Activated CD8-positive, alpha-beta memory T cell treated with anti-CD3 and anti-CD28 coated beads, Interleukin-2, amount 50 U/mL, for 24 hours (primary cell): ENCODE data around the gene CYP4F22.
"Not testable (repeated sequence)": the region's sequence is repeated elsewhere in the genome, so short reads cannot be mapped to it uniquely, and the experiment has no call there.

Experiments
- DNase-seq: peaks from one replicate; pipeline ENCODE4 v3.0.0-alpha.2; 2020; ENCODE audit errors: extremely low read depth

Gene CYP4F22

DNA sequence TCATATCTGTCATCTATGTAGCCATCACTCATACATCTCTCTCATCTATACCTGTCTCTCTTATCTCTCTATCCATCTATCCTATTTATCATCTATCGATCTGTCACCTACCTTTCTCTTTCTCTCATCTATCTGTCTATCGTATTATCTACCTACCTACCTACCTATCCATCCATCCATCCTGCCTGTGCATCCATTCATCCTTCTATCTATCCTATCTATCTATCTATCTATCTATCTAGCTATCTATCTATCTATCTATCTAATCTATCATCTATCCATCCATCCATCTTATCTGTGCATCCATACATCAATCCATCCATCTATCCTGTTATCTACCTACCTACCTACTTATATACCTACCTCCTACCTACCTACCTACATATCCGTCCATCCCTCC is 62.1 kb downstream of the CYP4F22 start:
- no peak for DNase-seq

DNA sequence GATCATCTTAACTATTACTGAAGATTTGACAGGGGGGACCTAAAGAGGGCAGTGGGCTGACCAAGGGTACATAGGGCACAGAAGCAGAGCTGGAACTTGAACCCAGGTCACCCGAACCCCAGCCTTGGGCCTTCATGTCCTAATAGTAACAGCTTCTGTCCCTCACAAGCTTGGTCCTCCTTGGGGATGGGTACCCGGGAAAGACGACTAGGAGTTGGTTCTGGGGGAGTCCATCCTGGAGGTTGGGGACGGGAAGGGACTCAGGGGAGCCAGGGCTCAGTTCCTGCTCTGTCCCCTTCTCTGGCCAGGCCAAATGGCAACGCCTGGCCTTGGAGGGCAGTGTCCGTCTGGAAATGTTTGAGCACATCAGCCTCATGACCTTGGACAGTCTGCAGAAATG is 67.1 kb downstream of the CYP4F22 start:
- DNase-seq: no peak

DNA sequence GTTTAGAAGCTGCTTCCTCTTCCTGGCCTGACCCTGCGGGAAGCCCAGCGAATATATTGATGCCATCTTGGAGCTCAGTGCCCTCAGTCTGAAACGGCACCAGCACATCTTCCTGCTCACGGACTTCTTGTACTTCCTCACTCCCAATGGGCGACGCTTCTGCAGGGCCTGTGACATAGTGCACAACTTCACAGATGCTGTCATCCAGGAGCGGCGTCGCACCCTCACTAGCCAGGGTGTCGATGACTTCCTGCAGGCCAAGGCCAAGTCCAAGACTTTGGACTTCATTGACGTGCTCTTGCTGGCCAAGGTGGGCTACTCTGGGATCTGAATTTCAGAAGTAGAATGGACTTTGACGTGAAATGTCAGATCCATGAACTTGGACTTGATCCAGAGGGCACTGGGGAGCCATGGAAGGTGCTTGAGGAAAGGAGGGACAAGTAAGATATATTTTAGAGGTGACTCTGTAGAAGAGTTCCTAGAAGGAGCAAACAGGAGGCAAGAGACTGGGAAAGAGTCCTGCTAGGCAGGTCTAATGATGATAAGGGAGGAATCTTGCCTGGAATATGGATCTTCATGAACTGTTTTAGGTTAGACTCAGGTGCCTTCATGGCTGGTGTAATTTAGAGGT is 68.3 kb downstream of the CYP4F22 start:
- DNase-seq: no peak

- no peak for DNase-seq
These were observed 69.0 kb downstream of the CYP4F22 start for GRCh38 chr19:15577184-15577771.

DNA sequence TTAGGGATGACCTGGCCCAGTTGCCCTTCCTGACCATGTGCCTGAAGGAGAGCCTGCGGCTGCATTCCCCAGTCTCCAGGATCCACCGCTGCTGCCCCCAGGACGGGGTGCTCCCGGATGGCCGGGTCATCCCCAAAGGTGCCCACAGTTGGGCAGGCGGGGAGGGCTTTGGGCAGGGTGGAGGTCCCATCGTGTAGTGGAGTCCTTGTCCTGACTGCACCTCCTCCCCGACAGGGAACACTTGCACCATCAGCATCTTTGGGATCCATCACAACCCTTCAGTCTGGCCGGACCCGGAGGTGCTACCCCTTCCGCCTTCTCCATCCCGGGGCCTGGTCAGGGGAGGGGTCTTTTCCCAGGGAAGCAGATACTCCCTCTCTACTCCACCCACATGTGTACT is 75.0 kb downstream of the CYP4F22 start:
- DNase-seq: no peak

DNA sequence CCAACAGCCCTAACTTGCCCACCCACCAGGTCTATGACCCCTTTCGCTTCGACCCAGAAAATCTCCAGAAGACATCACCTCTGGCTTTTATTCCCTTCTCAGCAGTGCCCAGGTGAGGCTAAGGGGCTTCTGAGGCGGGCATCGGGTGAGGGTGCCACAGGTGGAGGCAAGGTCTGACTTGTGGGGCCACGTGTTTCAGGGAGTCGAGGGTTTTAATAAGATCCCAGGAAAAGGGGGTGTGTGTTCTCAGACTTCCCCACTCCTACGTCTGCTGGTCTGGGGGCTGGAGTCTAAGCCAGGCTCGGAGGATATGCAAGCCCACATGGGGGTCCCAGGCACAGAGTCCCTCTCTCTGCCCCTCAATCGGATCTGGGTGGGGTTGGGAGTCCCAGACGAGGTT is 75.8 kb downstream of the CYP4F22 start:
- DNase-seq: no peak

DNA sequence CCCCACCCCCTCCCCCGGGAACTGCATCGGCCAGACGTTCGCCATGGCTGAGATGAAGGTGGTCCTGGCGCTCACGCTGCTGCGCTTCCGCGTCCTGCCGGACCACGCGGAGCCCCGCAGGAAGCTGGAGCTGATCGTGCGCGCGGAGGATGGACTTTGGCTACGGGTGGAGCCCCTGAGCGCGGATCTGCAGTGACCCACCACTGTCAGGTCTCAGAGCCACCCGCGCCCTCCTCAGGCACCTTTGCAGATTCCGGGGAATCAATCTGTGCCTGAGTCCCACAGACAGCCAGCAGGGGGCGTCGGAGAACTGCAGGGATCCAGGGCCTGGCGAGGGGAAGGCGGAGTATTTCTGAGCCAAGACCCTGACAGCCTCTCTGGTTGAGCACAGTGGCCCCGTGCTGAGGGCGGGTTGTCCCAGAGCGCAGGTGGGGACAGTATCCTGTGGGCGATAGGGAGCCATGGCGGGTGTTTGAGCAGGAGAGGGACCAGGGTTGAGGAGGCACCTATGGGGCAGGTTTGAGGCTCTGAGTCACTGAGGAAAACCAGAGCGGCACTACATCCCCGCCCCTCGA is 76.3 kb downstream of the CYP4F22 start:
- peak; percentile 68 for DNase-seq

DNA sequence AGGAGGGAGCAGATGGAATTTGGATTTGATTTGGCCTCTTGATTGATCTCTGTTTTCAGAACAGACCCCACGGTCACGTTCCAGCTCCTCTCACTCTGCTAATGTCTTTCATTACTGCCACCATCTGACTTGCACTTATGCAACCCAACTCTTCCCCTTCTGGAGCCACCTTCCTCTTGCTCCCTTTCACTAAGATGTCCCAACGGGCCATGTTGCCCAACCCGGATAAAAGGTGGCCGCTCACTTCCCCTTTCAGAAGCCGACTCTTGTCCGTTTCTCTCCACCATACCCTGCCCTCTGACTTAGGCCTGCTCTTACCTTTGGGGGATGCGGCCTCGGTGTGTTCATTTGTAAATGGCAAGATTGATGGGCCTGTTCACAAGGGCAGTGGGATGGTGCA is 79.3 kb downstream of the CYP4F22 start:
- DNase-seq: no peak

GRCh38 chr19:15588265-15588664 is 79.9 kb downstream of the CYP4F22 start:
- DNase-seq: no peak

- DNase-seq: no peak
These were observed 81.6 kb downstream of the CYP4F22 start for GRCh38 chr19:15589760-15590451.

DNA sequence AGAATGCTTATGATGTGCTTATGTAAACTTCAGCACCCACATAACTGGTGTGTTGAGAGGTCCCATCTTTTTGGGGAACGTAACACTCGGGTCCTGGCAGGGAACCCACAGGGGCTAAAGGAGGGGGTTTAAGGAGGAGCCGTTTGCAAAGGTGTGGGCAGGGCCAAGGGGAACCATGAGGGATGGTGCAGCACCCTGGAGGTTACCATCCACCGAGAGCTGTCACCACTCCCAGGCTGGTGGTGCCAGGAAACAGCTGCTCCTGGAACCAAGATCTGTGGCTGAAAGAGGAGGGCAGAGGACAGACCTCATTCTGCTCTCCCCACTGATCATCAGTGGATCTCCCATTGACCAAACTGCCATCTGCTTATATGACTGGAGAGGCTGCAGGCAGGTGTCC is 83.5 kb downstream of the CYP4F22 start:
- no peak for DNase-seq

- not testable (repeated sequence) for DNase-seq
These were observed 84.2 kb downstream of the CYP4F22 start for GRCh38 chr19:15592506-15592905.

- DNase-seq: not testable (repeated sequence)
These were observed 85.4 kb downstream of the CYP4F22 start for GRCh38 chr19:15593766-15594165.

- DNase-seq: no peak
These were observed 86.7 kb downstream of the CYP4F22 start for GRCh38 chr19:15595069-15595468.
